Endothelial cell of umbilical vein (primary cell): ENCODE data around the gene CEP162. TPM values are rescaled to one million over a fixed set of nuclear protein-coding genes. Genes with fewer than 3 reads are reported as not detected.
"Not testable (repeated sequence)": the region's sequence is repeated elsewhere in the genome, so short reads cannot be mapped to it uniquely, and the experiment has no call there.

ENCODE experiments used
- BruUV-seq: library from RNA; stranded (reverse); fragments of 400-500 nt; replicated peaks from 2 replicates; lab custom pipeline; 2021; lab: Mats Ljungman, UMichigan
- CTCF ChIA-PET: fragments of 300-600, 350-600 bp; sonication (Branson Sonifier 250); formaldehyde crosslinking; loops from one replicate; lab custom pipeline; 2021; ENCODE audit warnings: antibody characterized with exemption, inconsistent platforms; lab: Charles Lee
- POLR2A ChIA-PET: fragments of 300-600, 350-600 bp; sonication (Branson Sonifier 250); formaldehyde crosslinking; loops from one replicate; lab custom pipeline; 2021; ENCODE audit warnings: antibody characterized with exemption, inconsistent platforms; lab: Charles Lee
- DNase-seq: peaks from one replicate; pipeline ENCODE4 v3.0.0-alpha.2; 2011; ENCODE audit warnings: low read depth, low spot score
- FAIRE-seq: peaks from 2 replicates; lab custom pipeline; 2011; peaks lifted over from hg19 to GRCh38; lab: Jason Lieb, UNC
- H2AFZ ChIP-seq: 2 replicates; pipeline ENCODE4 v1.6.0; 2012; ENCODE audit warnings: low read depth, low read length, control low read depth, inconsistent platforms
- H3K27ac ChIP-seq: 2 replicates; pipeline ENCODE4 v1.5.1; 2011; ENCODE audit warnings: low read depth, mild to moderate bottlenecking, control low read depth, low read length, moderate library complexity; ENCODE audit not compliant: insufficient read depth
- H3K27me3 ChIP-seq, 2 experiments: 2 replicates each; pipeline versions ENCODE4 v1.6.0 to v1.6.1; 2011; ENCODE audit warnings: low read length in 2 of 2, mixed read lengths in 1 of 2; ENCODE audit not compliant: control insufficient read depth in 2 of 2, insufficient read depth in 2 of 2
- H3K36me3 ChIP-seq, 2 experiments: 2 replicates in 1 of 2; 3 replicates in 1 of 2; pipeline ENCODE4 v1.5.1; 2011; ENCODE audit warnings: low read length in 2 of 2, mild to moderate bottlenecking in 1 of 2, moderate library complexity in 1 of 2; ENCODE audit not compliant: control insufficient read depth in 2 of 2, insufficient read depth in 2 of 2; ENCODE audit errors: extremely low read depth in 1 of 2
- H3K4me1 ChIP-seq: 3 replicates; pipeline ENCODE4 v1.5.1; 2011; ENCODE audit warnings: mild to moderate bottlenecking, low read length; ENCODE audit not compliant: control insufficient read depth, insufficient read depth; ENCODE audit errors: extremely low read depth
- H3K4me2 ChIP-seq: 2 replicates; pipeline ENCODE4 v1.6.1; 2011; ENCODE audit warnings: low read length, control low read depth, mixed read lengths; ENCODE audit not compliant: insufficient read depth
- H3K4me3 ChIP-seq, 3 experiments: fragments of 200-600 bp in 1 of 3; sonication (generic), shearing (Covaris generic) in 1 of 3; replicated peaks in 1 of 3; 2 replicates each; pipeline ENCODE4 v1.5.1; 2011 to 2016; ENCODE audit warnings: control low read depth in 3 of 3, low read length in 3 of 3, mild to moderate bottlenecking in 2 of 3, inconsistent platforms in 1 of 3, low read depth in 1 of 3, moderate library complexity in 1 of 3; ENCODE audit not compliant: insufficient read depth in 1 of 3
- H3K79me2 ChIP-seq: 2 replicates; pipeline ENCODE4 v1.6.0; 2012; ENCODE audit warnings: low read length, inconsistent platforms; ENCODE audit not compliant: control insufficient read depth, insufficient read depth
- H3K9ac ChIP-seq: replicated peaks from 2 replicates; pipeline ENCODE3; 2011; ENCODE audit warnings: low read length, control low read depth; ENCODE audit not compliant: insufficient read depth; ENCODE audit errors: extremely low read depth
- H3K9me1 ChIP-seq: replicated peaks from 3 replicates; pipeline ENCODE4 v1.6.0; 2011; ENCODE audit warnings: mild to moderate bottlenecking, low read length; ENCODE audit not compliant: control insufficient read depth, insufficient read depth; ENCODE audit errors: extremely low read depth
- H3K9me3 ChIP-seq: replicated peaks from 2 replicates; pipeline ENCODE4 v1.5.1; 2012; ENCODE audit warnings: low read length, inconsistent platforms; ENCODE audit not compliant: control insufficient read depth, insufficient read depth
- H4K20me1 ChIP-seq: replicated peaks from 2 replicates; pipeline ENCODE3; 2011; ENCODE audit warnings: mild to moderate bottlenecking, low read length; ENCODE audit not compliant: control insufficient read depth, insufficient read depth; ENCODE audit errors: extremely low read depth
- EZH2 ChIP-seq: IDR thresholded peaks from 2 replicates; pipeline ENCODE4 v1.6.1; 2012; ENCODE audit warnings: borderline replicate concordance, low read depth, mild to moderate bottlenecking, moderate library complexity, low read length, inconsistent platforms; ENCODE audit not compliant: severe bottlenecking
- FOS ChIP-seq: IDR thresholded peaks from 2 replicates; pipeline ENCODE4 v1.6.1; 2011; ENCODE audit warnings: mild to moderate bottlenecking, low read length, moderate library complexity, borderline replicate concordance; ENCODE audit not compliant: insufficient read depth
- GATA2 ChIP-seq: IDR thresholded peaks from 2 replicates; pipeline ENCODE4 v1.7.0; 2011; ENCODE audit warnings: low read depth, mild to moderate bottlenecking, moderate library complexity, mixed read lengths, low read length; ENCODE audit not compliant: insufficient read length, insufficient read depth
- JUN ChIP-seq: IDR thresholded peaks from 2 replicates; pipeline ENCODE4 v1.6.1; 2011; ENCODE audit warnings: borderline replicate concordance, low read depth; ENCODE audit not compliant: insufficient read length, insufficient read depth
- MYC ChIP-seq: IDR thresholded peaks from one replicate; pipeline ENCODE4 v1.6.1; 2011; ENCODE audit warnings: mild to moderate bottlenecking, low read depth, low read length
- POLR2A ChIP-seq: IDR thresholded peaks from 2 replicates; pipeline ENCODE4 v1.6.1; 2012; ENCODE audit warnings: low read depth, mild to moderate bottlenecking, control low read depth, low read length
- POLR2AphosphoS5 ChIP-seq: IDR thresholded peaks from 2 replicates; pipeline ENCODE4 v1.6.1; 2012; ENCODE audit warnings: low read depth, mild to moderate bottlenecking, control low read depth, low read length, moderate library complexity; ENCODE audit not compliant: insufficient read depth
- dilution Hi-C: fragments of 300-500 bp; cut with MboI; formaldehyde crosslinking; loops from one replicate; pipeline ENCODE4 v1.15.0; 2019; ENCODE audit warnings: low sequenced_read_pairs; ENCODE audit not compliant: extremely low pct_ligation_motif_present
- intact Hi-C: fragments of 100-400 bp; cut with micrococcal nuclease; formaldehyde crosslinking; loops from one replicate; pipeline ENCODE4 v1.10.0; 2022
- polyA plus RNA-seq, 4 experiments: library from polyadenylated mRNA; depleted of rRNA in 3 of 4; stranded (reverse) in 3 of 4; unstranded in 1 of 4; fragments of >200 nt; gene quantifications; 2 replicates each; pipeline versions ENCODE4 v1.2.1 to v1.2.3, GENCODE V29; 2011 to 2012; ENCODE audit warnings: missing spikeins in 1 of 4
- total RNA-seq: library from RNA; stranded (reverse); gene quantifications from 2 replicates; pipeline ENCODE4 v1.2.3, GENCODE V29; 2021
- TF ChIP-seq, protein P1 (sequence below): IDR thresholded peaks from 2 replicates; pipeline ENCODE4 v1.6.1; 2011; ENCODE audit not compliant: insufficient read depth, insufficient read length
- TF ChIP-seq, protein P2 (sequence below), 2 donors: IDR thresholded peaks; 1 replicate in 1 of 2; 2 replicates in 1 of 2; pipeline ENCODE4 v1.5.1; 2011; ENCODE audit warnings: low read length in 2 of 2, mild to moderate bottlenecking in 2 of 2, moderate library complexity in 2 of 2, control low read depth in 1 of 2, inconsistent platforms in 1 of 2, low read depth in 1 of 2; ENCODE audit not compliant: insufficient read depth in 1 of 2; ENCODE audit errors: extremely low read depth in 1 of 2

Gene CEP162
- total and polyA plus RNA-seq, 2 donors (not counting 3 experiments of a cell fraction or from before 2014, with no cell fraction given): 0.79 to 10.8 TPM

- no peak overlapping the region for H3K4me3 ChIP-seq
- DNase-seq: no peak
- no peak overlapping the region for H3K27ac ChIP-seq
- no peaks in the 10 kb centered on the region for H3K9me1 ChIP-seq
- no peaks in the 10 kb centered on the region for H3K27me3 ChIP-seq
- H2AFZ ChIP-seq: no peak overlapping the region
- BruUV-seq: no TSS peak
- H3K9ac ChIP-seq: no peak overlapping the region
- ChIA-PET CTCF (interaction anchor here (1.5 kb wide), 1 partner anchor 44 kb away, joined by 3 read pairs; no protein-coding TSS in a partner anchor), POLR2A (no interaction called here)
- no peak overlapping the region for H3K4me2 ChIP-seq
- FAIRE-seq: no peak
- no peaks in the 10 kb centered on the region for H3K9me3 ChIP-seq
- H3K36me3 ChIP-seq: no peaks in the 10 kb centered on the region
- no peaks in the 10 kb centered on the region for H3K4me1 ChIP-seq
- no peaks in the 10 kb centered on the region for H4K20me1 ChIP-seq
- H3K79me2 ChIP-seq: no peaks in the 10 kb centered on the region
- intact Hi-C loops: no loop called here
- TF ChIP-seq MYC (no peak), FOS (no peak), POLR2A (no peak), POLR2AphosphoS5 (no peak), GATA2 (no peak), JUN (no peak), EZH2 (no peak)
- TF ChIP-seq, protein P1, sequence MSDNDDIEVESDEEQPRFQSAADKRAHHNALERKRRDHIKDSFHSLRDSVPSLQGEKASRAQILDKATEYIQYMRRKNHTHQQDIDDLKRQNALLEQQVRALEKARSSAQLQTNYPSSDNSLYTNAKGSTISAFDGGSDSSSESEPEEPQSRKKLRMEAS: no peak
- TF ChIP-seq, protein P2, sequence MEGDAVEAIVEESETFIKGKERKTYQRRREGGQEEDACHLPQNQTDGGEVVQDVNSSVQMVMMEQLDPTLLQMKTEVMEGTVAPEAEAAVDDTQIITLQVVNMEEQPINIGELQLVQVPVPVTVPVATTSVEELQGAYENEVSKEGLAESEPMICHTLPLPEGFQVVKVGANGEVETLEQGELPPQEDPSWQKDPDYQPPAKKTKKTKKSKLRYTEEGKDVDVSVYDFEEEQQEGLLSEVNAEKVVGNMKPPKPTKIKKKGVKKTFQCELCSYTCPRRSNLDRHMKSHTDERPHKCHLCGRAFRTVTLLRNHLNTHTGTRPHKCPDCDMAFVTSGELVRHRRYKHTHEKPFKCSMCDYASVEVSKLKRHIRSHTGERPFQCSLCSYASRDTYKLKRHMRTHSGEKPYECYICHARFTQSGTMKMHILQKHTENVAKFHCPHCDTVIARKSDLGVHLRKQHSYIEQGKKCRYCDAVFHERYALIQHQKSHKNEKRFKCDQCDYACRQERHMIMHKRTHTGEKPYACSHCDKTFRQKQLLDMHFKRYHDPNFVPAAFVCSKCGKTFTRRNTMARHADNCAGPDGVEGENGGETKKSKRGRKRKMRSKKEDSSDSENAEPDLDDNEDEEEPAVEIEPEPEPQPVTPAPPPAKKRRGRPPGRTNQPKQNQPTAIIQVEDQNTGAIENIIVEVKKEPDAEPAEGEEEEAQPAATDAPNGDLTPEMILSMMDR (IDR thresholded peaks at IDR 0.05; ENCODE audit: extremely low read depth in 1 of 2, insufficient read depth in 1 of 2, low read depth in 1 of 2, low read length in 2 of 2): no peak
- dilution Hi-C loops: no loop called here
These were observed 109.3 kb downstream of the CEP162 start for GRCh38 chr6:84118191-84118590.

- H3K36me3 ChIP-seq, FAIRE-seq, H3K79me2 ChIP-seq, H3K9ac ChIP-seq, H3K4me1 ChIP-seq, intact Hi-C loops, H3K9me1 ChIP-seq, H3K27ac ChIP-seq, DNase-seq, H3K4me3 ChIP-seq, POLR2A ChIA-PET, H4K20me1 ChIP-seq, H3K27me3 ChIP-seq, CTCF ChIA-PET, H3K4me2 ChIP-seq, BruUV-seq, dilution Hi-C loops, H2AFZ ChIP-seq, H3K9me3 ChIP-seq: not testable (repeated sequence)
These were observed 112.4 kb downstream of the CEP162 start for GRCh38 chr6:84114933-84115594.

GRCh38 chr6:84111351-84111750 is 116.1 kb downstream of the CEP162 start:
- CTCF ChIA-PET: interaction anchor here (0.8 kb wide), 1 partner anchor 10 kb away, joined by 3 read pairs; no protein-coding TSS in a partner anchor
- intact Hi-C loops, POLR2A ChIA-PET: not testable (repeated sequence)

More at GRCh38 chr6:84111351-84111750, 116.1 kb downstream of the CEP162 start:
- H4K20me1 ChIP-seq, H3K9ac ChIP-seq, H3K4me3 ChIP-seq, dilution Hi-C loops, H3K9me1 ChIP-seq, H3K4me2 ChIP-seq, H3K79me2 ChIP-seq, DNase-seq, H3K9me3 ChIP-seq, H3K4me1 ChIP-seq, FAIRE-seq, BruUV-seq, H3K36me3 ChIP-seq, H3K27me3 ChIP-seq, H3K27ac ChIP-seq, H2AFZ ChIP-seq: not testable (repeated sequence)
